ENCODE measurements around the gene HPCAL4. TPM values are rescaled to one million over a fixed set of nuclear protein-coding genes. Genes with fewer than 3 reads are reported as not detected.

HPCAL4 gene
- total RNA-seq, 1 donor, result not detected

DNA sequence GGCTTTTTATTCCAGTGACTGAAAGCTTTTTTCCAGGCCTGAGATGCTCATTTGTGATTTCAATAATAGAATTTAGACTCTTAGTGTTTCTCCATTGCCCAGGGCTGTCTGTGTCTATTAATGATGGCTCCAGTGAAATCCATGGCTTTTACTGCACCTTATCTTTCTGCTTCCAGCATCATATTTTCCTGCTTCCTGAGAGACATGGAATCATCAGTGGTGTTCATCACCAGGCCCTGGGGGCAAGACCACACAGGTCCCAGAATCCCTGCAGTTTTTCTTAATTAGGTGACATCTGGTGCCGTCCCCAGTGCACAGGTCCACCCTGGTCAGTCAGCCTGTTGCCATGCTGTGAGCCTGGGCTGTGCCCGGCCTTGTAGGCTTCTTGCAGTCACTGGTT, 34.8 kb downstream of the HPCAL4 start:
- no peak overlapping the region for H3K4me3 ChIP-seq (ENCODE audit: low read depth, low read length)
- TF ChIP-seq, protein P1, sequence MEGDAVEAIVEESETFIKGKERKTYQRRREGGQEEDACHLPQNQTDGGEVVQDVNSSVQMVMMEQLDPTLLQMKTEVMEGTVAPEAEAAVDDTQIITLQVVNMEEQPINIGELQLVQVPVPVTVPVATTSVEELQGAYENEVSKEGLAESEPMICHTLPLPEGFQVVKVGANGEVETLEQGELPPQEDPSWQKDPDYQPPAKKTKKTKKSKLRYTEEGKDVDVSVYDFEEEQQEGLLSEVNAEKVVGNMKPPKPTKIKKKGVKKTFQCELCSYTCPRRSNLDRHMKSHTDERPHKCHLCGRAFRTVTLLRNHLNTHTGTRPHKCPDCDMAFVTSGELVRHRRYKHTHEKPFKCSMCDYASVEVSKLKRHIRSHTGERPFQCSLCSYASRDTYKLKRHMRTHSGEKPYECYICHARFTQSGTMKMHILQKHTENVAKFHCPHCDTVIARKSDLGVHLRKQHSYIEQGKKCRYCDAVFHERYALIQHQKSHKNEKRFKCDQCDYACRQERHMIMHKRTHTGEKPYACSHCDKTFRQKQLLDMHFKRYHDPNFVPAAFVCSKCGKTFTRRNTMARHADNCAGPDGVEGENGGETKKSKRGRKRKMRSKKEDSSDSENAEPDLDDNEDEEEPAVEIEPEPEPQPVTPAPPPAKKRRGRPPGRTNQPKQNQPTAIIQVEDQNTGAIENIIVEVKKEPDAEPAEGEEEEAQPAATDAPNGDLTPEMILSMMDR (IDR thresholded peaks at IDR 0.05; ENCODE audit: insufficient read depth, low read depth, low read length), result no peak
- no peak for DNase-seq (ENCODE audit: low read depth)

DNA sequence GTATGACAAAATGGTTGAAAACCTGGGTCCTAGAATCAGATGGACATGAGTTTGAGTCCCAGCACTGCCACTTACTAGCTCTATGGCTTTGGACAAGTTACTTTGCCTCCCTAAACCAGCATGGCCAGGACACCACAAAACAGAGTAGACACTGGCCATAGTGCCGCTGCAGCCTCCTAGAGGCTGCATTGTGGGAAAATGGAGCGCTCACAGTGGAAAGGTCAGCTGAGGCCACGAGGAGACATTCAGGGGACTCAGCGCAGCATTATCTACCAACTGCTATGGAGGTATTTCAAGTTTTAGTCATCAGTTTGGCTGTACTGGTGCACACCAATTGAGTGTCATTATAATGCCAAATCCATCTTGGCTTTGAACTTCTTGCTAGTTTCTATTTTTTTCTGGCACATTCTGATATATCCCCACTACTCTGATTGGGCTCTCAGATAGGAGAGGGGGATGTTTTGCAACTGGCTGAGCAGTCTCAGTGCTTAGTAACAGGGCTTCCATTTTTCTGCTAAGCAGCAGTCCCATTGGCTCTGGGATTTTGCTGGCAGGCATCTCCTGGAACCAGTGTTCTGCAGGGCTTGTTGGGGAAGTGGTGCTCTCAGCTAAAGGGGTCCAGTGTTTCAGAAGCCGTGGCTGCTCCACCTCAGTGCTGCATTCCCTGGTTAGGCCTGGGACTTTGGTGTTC, 35.5 kb downstream of the HPCAL4 start:
- H3K4me3 ChIP-seq (ENCODE audit: low read depth, low read length), result no peak overlapping the region
- DNase-seq (ENCODE audit: low read depth), result no peak
- TF ChIP-seq, protein P1 (IDR thresholded peaks at IDR 0.05; ENCODE audit: insufficient read depth, low read depth, low read length), result no peak

GRCh38 chr1:39654291-39654690, 36.9 kb downstream of the HPCAL4 start:
- TF ChIP-seq, protein P1 (IDR thresholded peaks at IDR 0.05; ENCODE audit: insufficient read depth, low read depth, low read length), result peak; percentile 3
- H3K4me3 ChIP-seq (ENCODE audit: low read depth, low read length), result no peak overlapping the region
- DNase-seq (ENCODE audit: low read depth), result no peak

DNA sequence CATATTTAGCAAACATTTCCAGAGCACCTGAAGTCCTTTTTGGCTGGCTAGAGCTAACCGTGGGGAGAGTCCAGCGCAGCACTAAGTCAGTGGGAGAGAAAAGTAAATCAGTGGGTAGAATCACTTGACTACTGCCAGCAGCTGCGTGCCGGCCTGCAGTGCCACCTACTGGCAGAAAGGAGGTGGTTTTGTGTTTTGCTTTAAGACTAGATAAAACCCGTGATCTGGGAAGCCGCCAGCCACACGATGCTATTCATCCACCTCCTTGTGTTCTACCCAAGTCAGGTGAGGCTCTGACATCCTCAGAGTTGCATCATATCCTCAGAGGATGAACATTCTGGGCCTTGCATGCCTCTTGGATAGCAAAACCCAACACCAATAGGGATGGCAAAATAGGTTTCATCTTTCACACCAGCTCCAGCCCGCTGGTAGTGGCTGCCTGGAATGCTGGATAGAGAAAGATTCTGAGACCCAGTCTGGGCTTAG, 37.6 kb downstream of the HPCAL4 start:
- TF ChIP-seq, protein P1 (IDR thresholded peaks at IDR 0.05; ENCODE audit: insufficient read depth, low read depth, low read length), result peak; percentile 91
- peak; percentile 85 for DNase-seq (ENCODE audit: low read depth)

GRCh38 chr1:39652554-39652953, 38.7 kb downstream of the HPCAL4 start:
- TF ChIP-seq, protein P1 (IDR thresholded peaks at IDR 0.05; ENCODE audit: insufficient read depth, low read depth, low read length), result no peak
- no peak overlapping the region for H3K4me3 ChIP-seq (ENCODE audit: low read depth, low read length)
- no peak for DNase-seq (ENCODE audit: low read depth)

More for the DNA sequence above, 37.6 kb downstream of the HPCAL4 start:
- no peak overlapping the region for H3K4me3 ChIP-seq (ENCODE audit: low read depth, low read length)

- no peak for DNase-seq (ENCODE audit: low read depth)
- TF ChIP-seq, protein P1 (IDR thresholded peaks at IDR 0.05; ENCODE audit: insufficient read depth, low read depth, low read length), result no peak
- no peak overlapping the region for H3K4me3 ChIP-seq (ENCODE audit: low read depth, low read length)
These were observed 39.1 kb downstream of the HPCAL4 start for GRCh38 chr1:39652105-39652504.

DNA sequence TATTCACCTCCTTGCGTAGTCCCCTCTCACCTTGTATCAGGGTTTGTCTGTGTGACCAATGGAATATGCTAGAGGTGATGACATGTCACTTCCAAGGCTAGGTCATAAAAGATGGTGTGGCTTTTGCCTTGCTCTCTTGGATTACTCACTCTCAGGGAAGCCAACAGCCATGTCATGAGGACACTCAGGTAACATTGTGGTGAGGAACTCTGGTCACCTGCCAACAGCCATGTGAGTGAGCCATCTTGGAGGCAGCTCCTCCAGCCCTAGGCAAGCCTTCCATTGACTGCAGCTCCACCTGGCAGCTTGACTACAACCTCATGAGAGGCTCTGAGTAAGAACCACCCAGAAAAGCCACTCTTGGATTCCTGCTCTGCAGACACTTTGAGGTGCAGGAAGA, 40.8 kb downstream of the HPCAL4 start:
- TF ChIP-seq, protein P1 (IDR thresholded peaks at IDR 0.05; ENCODE audit: insufficient read depth, low read depth, low read length), result no peak
- H3K4me3 ChIP-seq (ENCODE audit: low read depth, low read length), result no peak overlapping the region

More for the DNA sequence above, 40.8 kb downstream of the HPCAL4 start:
- no peak for DNase-seq (ENCODE audit: low read depth)

All from fibroblast of villous mesenchyme (primary cell).